NCI-H1417 treated with DMSO at 0.1 percent for 48 hours (cell line): ENCODE data around the gene PDE3A.

Source experiments
- DNase-seq: peaks from one replicate; lab custom pipeline; 2025; lab: John Stamatoyannopoulos, UW

PDE3A gene

DNA sequence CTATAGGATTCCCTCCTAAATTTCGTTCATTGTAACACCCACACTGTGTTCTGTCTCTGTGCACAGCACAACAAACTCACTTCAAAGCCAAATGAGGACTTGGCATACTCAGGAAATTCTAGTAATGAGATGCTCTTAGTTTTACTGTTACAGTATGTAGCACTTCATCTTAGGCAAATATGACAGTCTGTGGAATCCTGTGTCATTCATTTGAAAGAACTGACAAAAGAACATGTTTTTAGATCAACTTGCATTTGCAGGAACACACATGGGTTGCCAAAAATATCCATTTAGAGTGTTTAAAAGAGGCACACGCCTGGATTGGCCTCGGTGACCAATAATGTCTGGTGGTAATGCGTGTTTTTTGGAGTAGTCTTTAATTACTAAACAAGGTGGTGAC is 56.5 kb downstream of the PDE3A start:
- DNase-seq: no peak

DNA sequence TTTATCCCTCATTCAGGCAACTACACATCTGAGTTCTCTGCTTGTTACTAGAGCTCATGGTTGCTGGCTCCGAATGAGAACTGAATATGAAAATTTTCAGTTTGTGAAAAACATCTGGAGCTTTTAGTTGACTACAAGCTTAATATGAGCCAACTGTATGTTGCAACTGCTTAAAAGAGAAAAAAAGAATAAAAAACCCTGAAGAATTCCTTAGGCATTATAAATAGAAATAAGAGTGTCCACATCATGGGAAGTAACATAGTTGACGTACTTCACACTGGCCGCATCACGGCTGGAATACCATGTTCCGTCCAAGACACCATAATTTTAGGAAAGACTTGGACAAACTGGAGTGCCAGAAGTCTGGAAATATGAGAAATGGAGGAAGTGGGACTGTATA is 57.9 kb downstream of the PDE3A start:
- DNase-seq: no peak

GRCh38 chr12:20426957-20427356 is 58.6 kb downstream of the PDE3A start:
- no peak for DNase-seq

DNA sequence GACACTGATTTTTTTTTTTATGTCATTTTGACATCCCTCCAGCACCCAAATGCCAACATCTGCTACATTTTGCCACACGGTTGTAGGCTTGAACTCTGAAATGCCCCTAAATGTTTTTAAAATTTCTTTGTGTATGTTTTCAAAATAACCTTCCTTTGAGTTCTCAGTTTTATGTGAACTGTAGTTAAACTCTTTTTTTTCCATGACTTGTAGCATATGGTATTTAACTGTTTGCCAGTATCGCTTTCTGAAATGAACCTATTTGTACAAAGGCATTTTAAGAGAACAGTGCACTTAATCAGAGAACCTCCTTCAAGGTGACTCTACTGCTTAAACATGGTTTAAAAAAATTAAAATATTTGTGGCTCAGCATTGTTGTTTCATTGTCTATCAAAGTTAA is 61.5 kb downstream of the PDE3A start:
- DNase-seq: no peak

GRCh38 chr12:20432290-20432689 is 64.0 kb downstream of the PDE3A start:
- no peak for DNase-seq

GRCh38 chr12:20434996-20435395 is 66.7 kb downstream of the PDE3A start:
- no peak for DNase-seq

DNA sequence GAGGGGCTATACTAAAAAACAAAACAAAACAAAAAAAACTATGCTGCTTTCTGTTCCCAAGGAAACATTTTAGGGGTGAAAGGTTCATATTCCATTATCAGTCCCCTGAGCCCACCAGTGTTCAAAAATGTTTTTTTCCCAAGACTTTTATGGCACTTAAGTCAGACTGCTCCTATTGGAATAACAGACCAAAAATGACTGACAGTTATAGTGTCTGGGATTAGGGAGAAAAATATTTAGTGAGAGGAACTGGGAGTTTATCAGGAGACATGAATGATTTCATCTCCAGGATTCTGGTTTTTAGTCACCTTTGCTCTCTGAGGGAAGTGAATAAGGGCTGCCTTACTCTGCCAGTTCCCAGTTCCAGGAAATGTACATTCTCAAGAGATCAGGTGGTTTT is 68.0 kb downstream of the PDE3A start:
- no peak for DNase-seq

- DNase-seq: no peak
Observed at GRCh38 chr12:20438299-20438779, 70.0 kb downstream of the PDE3A start.

GRCh38 chr12:20439626-20440025 is 71.3 kb downstream of the PDE3A start:
- DNase-seq: no peak

- no peak for DNase-seq
Observed at GRCh38 chr12:20440408-20440807, 72.1 kb downstream of the PDE3A start.

- DNase-seq: no peak
Observed at GRCh38 chr12:20442322-20442721, 74.0 kb downstream of the PDE3A start.

GRCh38 chr12:20443255-20443654 is 74.9 kb downstream of the PDE3A start:
- no peak for DNase-seq

GRCh38 chr12:20443792-20444191 is 75.5 kb downstream of the PDE3A start:
- DNase-seq: no peak

- no peak for DNase-seq
Observed at GRCh38 chr12:20444595-20445170, 76.3 kb downstream of the PDE3A start.

DNA sequence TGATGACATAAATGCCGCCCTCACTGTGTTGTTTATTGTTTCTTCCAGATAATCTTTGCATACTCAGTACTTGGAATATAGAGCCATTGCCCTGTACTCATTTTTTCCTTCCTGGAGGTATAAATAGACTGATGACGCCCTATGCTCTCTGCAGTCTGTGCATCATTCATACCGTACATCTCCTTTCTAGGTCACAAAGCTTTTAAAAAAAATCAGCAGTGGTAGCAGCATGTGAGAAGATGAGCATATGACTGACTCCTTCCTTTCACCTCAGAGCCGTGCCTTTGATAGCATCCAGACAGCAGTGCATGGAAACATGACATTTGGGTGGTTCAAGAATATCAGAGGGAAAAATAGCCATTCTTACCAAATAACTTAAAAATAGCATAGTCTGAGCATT is 77.3 kb downstream of the PDE3A start:
- DNase-seq: no peak

- no peak for DNase-seq
Observed at GRCh38 chr12:20446836-20447235, 78.5 kb downstream of the PDE3A start.

DNA sequence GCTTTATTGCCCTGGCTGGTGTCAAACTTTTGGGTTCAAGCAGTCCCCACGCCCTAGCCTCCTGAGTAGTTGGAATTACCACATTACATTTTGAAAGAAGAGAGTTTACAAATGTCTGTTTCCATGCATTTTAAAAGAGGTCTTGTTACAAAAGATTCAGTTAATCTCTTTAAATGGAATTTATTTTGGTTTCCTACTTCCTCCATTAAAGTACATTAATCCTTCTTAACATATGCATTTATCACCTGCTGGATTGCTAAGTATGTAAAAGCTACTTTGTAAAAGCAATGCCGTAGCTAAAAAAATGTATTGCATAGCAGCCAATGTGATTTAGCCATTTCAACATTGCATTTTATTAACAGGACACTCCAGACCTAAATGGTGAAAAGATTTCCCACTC is 80.4 kb downstream of the PDE3A start:
- no peak for DNase-seq

DNA sequence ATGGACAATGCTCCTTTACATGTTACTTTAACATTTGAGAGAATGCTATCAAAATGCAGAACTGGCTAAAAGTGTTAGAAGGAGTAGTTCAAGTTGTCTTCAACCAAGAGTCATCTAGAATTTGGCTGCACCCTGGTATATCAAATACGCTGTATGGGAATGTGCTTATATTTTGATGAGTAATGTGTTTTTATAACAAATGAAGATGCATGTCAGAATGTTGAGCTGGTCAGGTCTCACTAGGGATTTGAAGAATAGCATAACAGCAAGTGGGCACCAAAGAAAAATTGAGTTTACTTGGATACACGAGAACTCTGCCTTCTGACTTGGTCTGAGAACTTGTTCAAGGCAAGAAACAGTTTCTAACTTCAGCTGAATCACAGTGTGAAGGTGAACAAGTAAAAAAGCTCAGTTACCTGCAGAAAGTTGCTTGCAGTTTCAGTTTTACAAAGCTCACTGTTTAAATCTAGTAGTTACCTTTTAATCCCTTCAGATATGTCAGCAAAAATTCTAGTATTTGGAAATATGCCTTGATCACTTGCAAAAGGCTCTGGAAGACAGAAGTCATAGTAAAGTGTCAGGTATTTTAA is 82.3 kb downstream of the PDE3A start:
- no peak for DNase-seq

DNA sequence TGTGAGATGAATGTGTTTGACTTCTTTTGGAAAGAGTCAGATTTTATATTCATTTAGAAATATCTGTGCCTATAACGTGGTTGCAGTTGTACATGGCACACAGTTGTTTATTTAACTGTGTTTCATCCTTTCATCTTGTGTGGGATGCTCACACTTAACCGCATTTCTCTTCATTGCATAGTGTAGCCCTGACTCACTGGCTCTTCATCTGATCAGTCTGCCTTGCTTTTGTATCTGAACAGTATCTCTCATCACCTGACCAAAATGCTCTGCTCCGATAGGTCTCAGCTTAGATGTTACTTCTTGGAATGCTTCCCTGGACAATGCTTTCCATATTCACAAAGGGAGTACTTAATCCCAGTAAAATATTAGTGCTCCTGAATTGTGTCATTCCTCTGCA is 83.4 kb downstream of the PDE3A start:
- DNase-seq: no peak

- no peak for DNase-seq
Observed at GRCh38 chr12:20452496-20453010, 84.2 kb downstream of the PDE3A start.

- no peak for DNase-seq
Observed at GRCh38 chr12:20453756-20454310, 85.5 kb downstream of the PDE3A start.

GRCh38 chr12:20455001-20455706 is 86.8 kb downstream of the PDE3A start:
- no peak for DNase-seq

DNA sequence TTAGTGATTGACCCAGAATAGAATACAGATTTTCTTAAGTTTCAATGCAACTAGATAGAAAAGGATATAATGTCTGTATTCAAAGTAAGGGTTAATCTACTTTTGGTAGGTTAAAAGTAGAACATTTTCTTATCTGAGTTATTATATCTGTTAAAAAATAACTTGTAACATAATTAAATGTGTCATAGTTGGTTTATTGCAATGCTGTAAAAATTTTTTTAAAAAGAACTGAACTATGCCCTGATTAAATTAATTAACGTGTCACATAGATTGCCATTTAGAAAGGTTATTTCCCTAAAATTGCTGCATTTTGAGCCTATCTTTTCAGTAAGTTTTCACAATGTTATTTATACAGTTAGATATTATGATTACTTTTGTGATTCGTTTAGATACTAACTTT is 89.2 kb downstream of the PDE3A start:
- no peak for DNase-seq
